K562 (cell line): ENCODE measurements around the gene MLC1. TPM values are rescaled to one million over a fixed set of nuclear protein-coding genes. Genes with fewer than 3 reads are reported as not detected.

Experiments
- ATAC-seq: fragments of 200-7000 bp; cut with Tn5 transposase; 3 replicates; pipeline ENCODE4 v1.9.1; 2020; ENCODE audit warnings: moderate library complexity
- BruUV-seq: library from RNA; stranded (reverse); fragments of 400-500 nt; replicated peaks from 2 replicates; lab custom pipeline; 2021; lab: Mats Ljungman, UMichigan
- CTCF ChIA-PET: fragments of 300-600 bp; formaldehyde crosslinking; extraction: SDS; loops from one replicate; lab custom pipeline; 2021; ENCODE audit warnings: low intra/inter-chr PET ratio; lab: Yijun Ruan, JAX
- POLR2A ChIA-PET: fragments of 300-600, 350-650 bp; sonication (Branson Sonifier 250); formaldehyde crosslinking; extraction: SDS; loops from one replicate; lab custom pipeline; 2021; ENCODE audit warnings: antibody characterized with exemption, inconsistent platforms; lab: Yijun Ruan, JAX
- DNase-seq, 4 experiments: peaks; one replicate each; pipeline versions ENCODE4 v3.0.0 to v3.0.0-alpha.2; 2011 to 2018; ENCODE audit warnings: low spot score in 3 of 4, mixed read lengths in 3 of 4; ENCODE audit errors: extremely low read depth in 1 of 4
- FAIRE-seq: peaks from 2 replicates; lab custom pipeline; 2011; peaks lifted over from hg19 to GRCh38; lab: Jason Lieb, UNC
- H2AFZ ChIP-seq: 2 replicates; pipeline ENCODE4 v1.6.0; 2011; ENCODE audit warnings: low read depth, low read length, control low read depth, inconsistent platforms
- H3K27ac ChIP-seq: fragments of 200-600 bp; 3 replicates; pipeline ENCODE4 v1.8.0; 2011; ENCODE audit warnings: low read depth, mild to moderate bottlenecking, control low read depth, inconsistent platforms, low read length, moderate library complexity, mixed read lengths; ENCODE audit errors: extremely low read depth
- H3K27me3 ChIP-seq, 2 experiments: fragments of 300-600 bp in 1 of 2; 2 replicates in 1 of 2; 3 replicates in 1 of 2; pipeline versions ENCODE4 v1.6.0 to v1.8.0; 2011; ENCODE audit warnings: inconsistent platforms in 2 of 2, low read length in 2 of 2, mild to moderate bottlenecking in 1 of 2, mixed read lengths in 1 of 2, moderate library complexity in 1 of 2; ENCODE audit not compliant: control insufficient read depth in 2 of 2, insufficient read depth in 2 of 2
- H3K36me3 ChIP-seq: fragments of 300-600 bp; 3 replicates; pipeline ENCODE4 v1.8.0; 2011; ENCODE audit warnings: mild to moderate bottlenecking, low read length, inconsistent platforms; ENCODE audit not compliant: control insufficient read depth, insufficient read depth
- H3K4me1 ChIP-seq, 2 experiments: fragments of 200-600 bp in 1 of 2; replicated peaks in 1 of 2; 2 replicates in 1 of 2; 3 replicates in 1 of 2; pipeline versions ENCODE4 v1.5.1 to v1.8.0; 2011; ENCODE audit warnings: inconsistent platforms in 2 of 2, low read length in 2 of 2, mild to moderate bottlenecking in 1 of 2, mixed read lengths in 1 of 2, moderate library complexity in 1 of 2; ENCODE audit not compliant: control insufficient read depth in 2 of 2, insufficient read depth in 2 of 2
- H3K4me2 ChIP-seq: 2 replicates; pipeline ENCODE4 v1.6.1; 2011; ENCODE audit warnings: low read length, control low read depth, inconsistent platforms, mixed read lengths; ENCODE audit not compliant: insufficient read depth
- H3K4me3 ChIP-seq: fragments of 200-600 bp; sonication (generic), shearing (Covaris generic); 2 replicates; pipeline ENCODE4 v1.5.1; 2016; ENCODE audit warnings: control low read depth, inconsistent platforms
- H3K79me2 ChIP-seq: fragments of 200-600 bp; 3 replicates; pipeline ENCODE4 v1.8.0; 2011; ENCODE audit warnings: low read length, inconsistent platforms; ENCODE audit not compliant: control insufficient read depth, insufficient read depth
- H3K9ac ChIP-seq, 2 experiments: 2 replicates each; pipeline versions ENCODE4 v1.6.0 to v1.6.1; 2011; ENCODE audit warnings: low read depth in 2 of 2, low read length in 2 of 2, control low read depth in 1 of 2, inconsistent platforms in 1 of 2, mild to moderate bottlenecking in 1 of 2, mixed read lengths in 1 of 2; ENCODE audit not compliant: insufficient read depth in 1 of 2
- H3K9me1 ChIP-seq: one replicate; pipeline ENCODE4 v1.6.0; 2011; ENCODE audit warnings: inconsistent platforms, mild to moderate bottlenecking, low read length, moderate library complexity; ENCODE audit not compliant: control insufficient read depth, insufficient read depth
- H3K9me3 ChIP-seq: replicated peaks from 2 replicates; pipeline ENCODE4 v1.5.1; 2011; ENCODE audit warnings: low read depth, low read length, inconsistent platforms; ENCODE audit not compliant: control insufficient read depth, insufficient read depth
- H4K20me1 ChIP-seq: replicated peaks from 2 replicates; pipeline ENCODE4 v1.6.1; 2011; ENCODE audit warnings: low read length, inconsistent platforms, mixed read lengths; ENCODE audit not compliant: control insufficient read depth, insufficient read depth
- ETV6 ChIP-seq, 3 experiments: fragments of 150-350 bp in 1 of 3; sonication (generic) in 1 of 3; formaldehyde crosslinking in 1 of 3; IDR thresholded peaks; 2 replicates each; pipeline versions ENCODE4 v1.6.1 to v1.8.0; 2014 to 2022; ENCODE audit warnings: borderline replicate concordance in 2 of 3, low read depth in 2 of 3, antibody characterized with exemption in 1 of 3, low read length in 1 of 3, mild to moderate bottlenecking in 1 of 3, missing genetic modification reagents in 1 of 3
- FOS ChIP-seq: IDR thresholded peaks from 3 replicates; pipeline ENCODE4 v1.6.1; 2011; ENCODE audit not compliant: insufficient read length; ENCODE audit errors: extremely low read depth
- HDAC3 ChIP-seq: fragments of 450-650 bp; IDR thresholded peaks from 2 replicates; pipeline ENCODE4 v1.6.1; 2018; ENCODE audit warnings: borderline replicate concordance, mild to moderate bottlenecking, moderate library complexity; ENCODE audit not compliant: partially characterized antibody
- ID3 ChIP-seq, 2 experiments: fragments of 250-450 bp in 1 of 2; fragments of 450-650 bp in 1 of 2; sonication (Bioruptor Pico) in 1 of 2; IDR thresholded peaks; 2 replicates each; pipeline versions ENCODE4 v1.6.1 to v1.8.0; 2016 to 2021; ENCODE audit warnings: mild to moderate bottlenecking in 2 of 2, moderate library complexity in 2 of 2, missing compliant biosample characterization in 1 of 2, missing genetic modification characterization in 1 of 2
- POU5F1 ChIP-seq: fragments of 150-350 bp; IDR thresholded peaks from 2 replicates; pipeline ENCODE4 v1.6.1; 2014; ENCODE audit warnings: borderline replicate concordance, low read length, low read depth, mild to moderate bottlenecking; ENCODE audit not compliant: partially characterized antibody
- RFX5 ChIP-seq: IDR thresholded peaks from 2 replicates; pipeline ENCODE4 v1.6.1; 2011; ENCODE audit warnings: low read depth, mild to moderate bottlenecking, improper control_type of control experiment, low read length
- SETDB1 ChIP-seq: IDR thresholded peaks from one replicate; pipeline ENCODE4 v1.6.1; 2012; ENCODE audit warnings: low read length, control low read depth, inconsistent platforms
- ZBTB8A ChIP-seq: fragments of 450-650 bp; IDR thresholded peaks from 2 replicates; pipeline ENCODE4 v1.6.1; 2018; ENCODE audit warnings: mild to moderate bottlenecking, moderate library complexity; ENCODE audit not compliant: partially characterized antibody
- ZFX ChIP-seq: sonication (generic); formaldehyde crosslinking; IDR thresholded peaks from 2 replicates; pipeline ENCODE4 v1.8.0; 2022; ENCODE audit warnings: mild to moderate bottlenecking, missing genetic modification reagents, moderate library complexity
- ZNF124 ChIP-seq: sonication (generic); formaldehyde crosslinking; IDR thresholded peaks from 2 replicates; pipeline ENCODE4 v1.8.1; 2022; ENCODE audit warnings: missing genetic modification reagents
- ZNF232 ChIP-seq: sonication (generic); formaldehyde crosslinking; IDR thresholded peaks from 2 replicates; pipeline ENCODE4 v1.8.0; 2022; ENCODE audit warnings: mild to moderate bottlenecking, missing genetic modification reagents
- ZNF282 ChIP-seq: sonication (generic); formaldehyde crosslinking; IDR thresholded peaks from 2 replicates; pipeline ENCODE4 v1.8.1; 2023; ENCODE audit warnings: missing genetic modification reagents
- ZNF592 ChIP-seq: fragments of 450-650 bp; IDR thresholded peaks from 2 replicates; pipeline ENCODE4 v1.6.1; 2017; ENCODE audit warnings: antibody characterized with exemption, mild to moderate bottlenecking
- ZNF77 ChIP-seq: fragments of 250-450 bp; sonication (Bioruptor Pico); IDR thresholded peaks from 2 replicates; pipeline ENCODE4 v1.5.0; 2020
- ZNF785 ChIP-seq: fragments of 250-450 bp; sonication (Bioruptor Pico); IDR thresholded peaks from 2 replicates; pipeline ENCODE4 v1.4.0; 2020; ENCODE audit warnings: mild to moderate bottlenecking
- WGBS: fragments of 100-300 bp; shearing (Covaris generic); methylation state at CpG from one replicate; pipeline ENCODE4 v1.1.6; 2016; ENCODE audit warnings: low coverage, mixed read lengths; ENCODE audit not compliant: insufficient coverage; ENCODE audit errors: missing lambda C conversion rate; 5-methylcytosine and 5-hydroxymethylcytosine counted together
- in situ Hi-C: fragments of 300-500 bp; cut with MboI; formaldehyde crosslinking; loops from 4 replicates; pipeline ENCODE4 v1.15.0; 2018; ENCODE audit warnings: inconsistent platforms, mixed read lengths
- intact Hi-C: fragments of 100-400 bp; cut with micrococcal nuclease; formaldehyde crosslinking; loops from 2 replicates; pipeline ENCODE4 v1.14.2; 2022
- polyA plus RNA-seq, 8 experiments: library from polyadenylated mRNA; depleted of rRNA in 4 of 8; stranded (reverse) in 5 of 8; unstranded in 3 of 8; fragments of >200 nt; fragmentation: Nextera tagmentation in 2 of 8; fragmentation: Illumina TruSeq in 1 of 8; extraction: Ambion mirVana in 2 of 8; extraction: Trizol in 1 of 8; gene quantifications; 2 replicates each; pipeline versions ENCODE4 v1.2.1 to v1.2.3, GENCODE V29; 2011 to 2014; ENCODE audit warnings: inconsistent platforms in 1 of 8, missing spikeins in 1 of 8
- total RNA-seq, 7 experiments: library from RNA; depleted of rRNA in 6 of 7; stranded (reverse); fragments of >200 nt in 6 of 7; fragmentation: Illumina TruSeq in 2 of 7; extraction: Trizol in 2 of 7; gene quantifications; 2 replicates each; pipeline versions ENCODE4 v1.2.1 to v1.2.3, GENCODE V29; 2011 to 2021; ENCODE audit warnings: low replicate concordance in 1 of 7

MLC1 gene
- total and polyA plus RNA-seq, 9 of the 15 experiments (the other 6 are each of a cell fraction or from before 2014, with no cell fraction given), result 0.06 to 0.98 (median 0.39) TPM

GRCh38 chr22:50049299-50050195 lies 35.7 kb downstream of the MLC1 start:
- Histone ChIP-seq H3K9me3 (no peaks in the 10 kb centered on the region), H3K79me2 (no peaks in the 10 kb centered on the region), H3K9ac (no peak overlapping the region), H2AFZ (no peak overlapping the region), H3K9me1 (no peaks in the 10 kb centered on the region), H3K27ac (no peak overlapping the region), H3K4me2 (no peak overlapping the region), H3K36me3 (no peaks in the 10 kb centered on the region), H4K20me1 (no peaks in the 10 kb centered on the region), H3K27me3 (peaks cover 4 to 51% of the 10 kb centered on the region in 2 experiments; a peak in 3 of 5 replicates), H3K4me1 (peaks cover 0 to 38% of the 10 kb centered on the region in 2 experiments; a peak in 2 of 5 replicates), H3K4me3 (no peak overlapping the region)
- TF ChIP-seq HDAC3, result no peak
- no peak for TF ChIP-seq FOS
- no peak for TF ChIP-seq ZNF232 (CRISPR knock-in tag)
- no peak for TF ChIP-seq ZBTB8A
- TF ChIP-seq ID3 (CRISPR knock-in tag; IDR thresholded peaks at IDR 0.05), result no peak
- no peak for TF ChIP-seq ID3 (tag; IDR thresholded peaks at IDR 0.05)
- TF ChIP-seq ZFX, result no peak
- no peak for TF ChIP-seq ZNF77 (CRISPR knock-in tag)
- no peak for TF ChIP-seq ZNF592
- TF ChIP-seq POU5F1, result no peak
- TF ChIP-seq SETDB1, result no peak
- TF ChIP-seq RFX5, result no peak
- no peak for TF ChIP-seq ZNF785 (CRISPR knock-in tag)
- no peak for TF ChIP-seq ETV6 (IDR thresholded peaks at IDR 0.05; ENCODE audit: borderline replicate concordance in 1 of 2, low read depth in 2 of 2, low read length in 1 of 2)
- TF ChIP-seq ETV6 (CRISPR knock-in tag; IDR thresholded peaks at IDR 0.05; ENCODE audit: borderline replicate concordance), result no peak
- TF ChIP-seq ZNF282 (CRISPR knock-in tag), result no peak
- no peak for TF ChIP-seq ZNF124 (CRISPR knock-in tag)
- no TSS peak for BruUV-seq
- ChIA-PET CTCF (no interaction called here), POLR2A (interaction anchor here (0.6 to 1.1 kb wide), 3 partner anchors 10 to 42 kb away, joined by 3 to 4 read pairs (median 3); no protein-coding TSS in a partner anchor)
- no peak for DNase-seq
- 24% methylated on average over 32 of the region's 36 CpGs for whole genome bisulfite sequencing
- no peak for ATAC-seq
- intact Hi-C loops (no loop called here), in situ Hi-C loops (no loop called here)
- FAIRE-seq, result no peak
